ENCODE data around the gene B3GALT6.

DNA sequence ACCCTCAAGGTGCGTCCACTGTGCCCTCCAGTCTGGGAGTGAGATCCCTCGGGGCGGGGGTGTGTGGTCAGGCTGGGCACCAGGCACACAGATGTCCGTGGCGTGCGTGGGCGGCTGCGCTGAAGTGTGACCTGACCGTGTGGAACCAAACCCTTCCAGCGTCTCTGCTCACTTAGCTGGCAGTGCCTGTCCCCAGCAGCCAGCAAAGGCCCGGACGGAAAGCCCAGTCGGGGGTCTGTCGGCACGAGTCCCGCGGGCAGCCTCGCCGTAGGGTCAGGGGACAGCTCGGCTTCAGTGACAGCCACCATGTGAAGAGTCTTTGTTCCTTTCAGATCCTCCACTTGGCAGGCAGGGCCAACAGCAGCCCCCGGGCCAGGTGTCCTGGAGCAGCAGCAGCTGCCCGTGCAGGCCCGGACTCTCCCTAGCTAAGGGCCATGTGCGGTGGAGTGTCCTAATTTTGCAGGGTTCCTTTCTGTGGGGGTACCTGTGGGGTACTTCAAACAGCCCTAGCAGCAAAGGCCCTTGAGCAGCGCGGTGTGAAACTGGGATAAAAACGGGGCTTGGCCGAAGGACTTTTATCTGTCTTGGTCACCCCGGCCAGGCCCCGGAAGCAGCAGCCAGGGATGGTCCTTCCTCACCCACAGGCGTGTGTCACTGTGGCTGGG is 46.8 kb upstream of the B3GALT6 start:
- TF ChIP-seq, protein P1, sequence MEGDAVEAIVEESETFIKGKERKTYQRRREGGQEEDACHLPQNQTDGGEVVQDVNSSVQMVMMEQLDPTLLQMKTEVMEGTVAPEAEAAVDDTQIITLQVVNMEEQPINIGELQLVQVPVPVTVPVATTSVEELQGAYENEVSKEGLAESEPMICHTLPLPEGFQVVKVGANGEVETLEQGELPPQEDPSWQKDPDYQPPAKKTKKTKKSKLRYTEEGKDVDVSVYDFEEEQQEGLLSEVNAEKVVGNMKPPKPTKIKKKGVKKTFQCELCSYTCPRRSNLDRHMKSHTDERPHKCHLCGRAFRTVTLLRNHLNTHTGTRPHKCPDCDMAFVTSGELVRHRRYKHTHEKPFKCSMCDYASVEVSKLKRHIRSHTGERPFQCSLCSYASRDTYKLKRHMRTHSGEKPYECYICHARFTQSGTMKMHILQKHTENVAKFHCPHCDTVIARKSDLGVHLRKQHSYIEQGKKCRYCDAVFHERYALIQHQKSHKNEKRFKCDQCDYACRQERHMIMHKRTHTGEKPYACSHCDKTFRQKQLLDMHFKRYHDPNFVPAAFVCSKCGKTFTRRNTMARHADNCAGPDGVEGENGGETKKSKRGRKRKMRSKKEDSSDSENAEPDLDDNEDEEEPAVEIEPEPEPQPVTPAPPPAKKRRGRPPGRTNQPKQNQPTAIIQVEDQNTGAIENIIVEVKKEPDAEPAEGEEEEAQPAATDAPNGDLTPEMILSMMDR (IDR thresholded peaks at IDR 0.05), result no peak
- TF ChIP-seq POLR2A (IDR thresholded peaks at IDR 0.05) (no peak), EP300 (IDR thresholded peaks at IDR 0.05) (no peak)
